Measurements from ENCODE around the gene TBC1D2.

- TF ChIP-seq POLR2AphosphoS5 (IDR thresholded peaks at IDR 0.05; ENCODE audit: insufficient read depth, low read depth, low read length): no peak
- TF ChIP-seq, protein P1, sequence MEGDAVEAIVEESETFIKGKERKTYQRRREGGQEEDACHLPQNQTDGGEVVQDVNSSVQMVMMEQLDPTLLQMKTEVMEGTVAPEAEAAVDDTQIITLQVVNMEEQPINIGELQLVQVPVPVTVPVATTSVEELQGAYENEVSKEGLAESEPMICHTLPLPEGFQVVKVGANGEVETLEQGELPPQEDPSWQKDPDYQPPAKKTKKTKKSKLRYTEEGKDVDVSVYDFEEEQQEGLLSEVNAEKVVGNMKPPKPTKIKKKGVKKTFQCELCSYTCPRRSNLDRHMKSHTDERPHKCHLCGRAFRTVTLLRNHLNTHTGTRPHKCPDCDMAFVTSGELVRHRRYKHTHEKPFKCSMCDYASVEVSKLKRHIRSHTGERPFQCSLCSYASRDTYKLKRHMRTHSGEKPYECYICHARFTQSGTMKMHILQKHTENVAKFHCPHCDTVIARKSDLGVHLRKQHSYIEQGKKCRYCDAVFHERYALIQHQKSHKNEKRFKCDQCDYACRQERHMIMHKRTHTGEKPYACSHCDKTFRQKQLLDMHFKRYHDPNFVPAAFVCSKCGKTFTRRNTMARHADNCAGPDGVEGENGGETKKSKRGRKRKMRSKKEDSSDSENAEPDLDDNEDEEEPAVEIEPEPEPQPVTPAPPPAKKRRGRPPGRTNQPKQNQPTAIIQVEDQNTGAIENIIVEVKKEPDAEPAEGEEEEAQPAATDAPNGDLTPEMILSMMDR (IDR thresholded peaks at IDR 0.05; ENCODE audit: extremely low read depth in 1 of 2, insufficient read depth in 1 of 2, low read depth in 1 of 2, low read length in 2 of 2): no peak
- TF ChIP-seq EZH2 (IDR thresholded peaks at IDR 0.05; ENCODE audit: borderline replicate concordance, low read depth, low read length, severe bottlenecking): no peak
- no peak for TF ChIP-seq MYC (IDR thresholded peaks at IDR 0.05; ENCODE audit: low read depth, low read length)
- TF ChIP-seq, protein P2, sequence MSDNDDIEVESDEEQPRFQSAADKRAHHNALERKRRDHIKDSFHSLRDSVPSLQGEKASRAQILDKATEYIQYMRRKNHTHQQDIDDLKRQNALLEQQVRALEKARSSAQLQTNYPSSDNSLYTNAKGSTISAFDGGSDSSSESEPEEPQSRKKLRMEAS (IDR thresholded peaks at IDR 0.05; ENCODE audit: insufficient read depth, insufficient read length): no peak
- TF ChIP-seq POLR2A (IDR thresholded peaks at IDR 0.05; ENCODE audit: low read depth, low read length): no peak
- TF ChIP-seq FOS (IDR thresholded peaks at IDR 0.05; ENCODE audit: borderline replicate concordance, insufficient read depth, low read length): no peak
- TF ChIP-seq GATA2 (IDR thresholded peaks at IDR 0.05; ENCODE audit: insufficient read depth, insufficient read length, low read depth, low read length): no peak
- no peak for TF ChIP-seq JUN (IDR thresholded peaks at IDR 0.05; ENCODE audit: borderline replicate concordance, insufficient read depth, insufficient read length, low read depth)
Measured at GRCh38 chr9:98263080-98263479, 7.6 kb upstream of the TBC1D2 start.

Measured in endothelial cell of umbilical vein (primary cell).